GM18907 (cell line): ENCODE measurements around the gene CSF1.

ENCODE experiments used
- ATAC-seq: cut with Tn5 transposase; IDR thresholded peaks from one replicate; pipeline ENCODE4 v1.9.1; 2021; ENCODE audit warnings: mild to moderate bottlenecking, moderate library complexity; ENCODE audit not compliant: unreplicated experiment

The CSF1 gene

GRCh38 chr1:109882288-109883245, 28.1 kb upstream of the CSF1 start:
- no peak for ATAC-seq

GRCh38 chr1:109883248-109883955, 27.2 kb upstream of the CSF1 start:
- ATAC-seq: no peak

GRCh38 chr1:109884242-109884891, 26.3 kb upstream of the CSF1 start:
- no peak for ATAC-seq

GRCh38 chr1:109885589-109885988, 25.1 kb upstream of the CSF1 start:
- ATAC-seq: no peak

- no peak for ATAC-seq
Observed at GRCh38 chr1:109886827-109887226, 23.8 kb upstream of the CSF1 start.

- ATAC-seq: no peak
Observed at GRCh38 chr1:109887271-109887670, 23.4 kb upstream of the CSF1 start.

GRCh38 chr1:109887884-109888283, 22.8 kb upstream of the CSF1 start:
- ATAC-seq: no peak

- ATAC-seq: no peak
Observed at GRCh38 chr1:109889094-109889493, 21.6 kb upstream of the CSF1 start.

- ATAC-seq: no peak
Observed at GRCh38 chr1:109890115-109890953, 20.3 kb upstream of the CSF1 start.

GRCh38 chr1:109891930-109892329, 18.7 kb upstream of the CSF1 start:
- ATAC-seq: no peak

- ATAC-seq: no peak
Observed at GRCh38 chr1:109892561-109893368, 17.9 kb upstream of the CSF1 start.

- ATAC-seq: no peak
Observed at GRCh38 chr1:109893532-109894171, 17.0 kb upstream of the CSF1 start.

GRCh38 chr1:109894823-109895719, 15.6 kb upstream of the CSF1 start:
- ATAC-seq: no peak

- ATAC-seq: no peak
Observed at GRCh38 chr1:109895720-109896504, 14.7 kb upstream of the CSF1 start.

- no peak for ATAC-seq
Observed at GRCh38 chr1:109896681-109897080, 14.0 kb upstream of the CSF1 start.

- ATAC-seq: no peak
Observed at GRCh38 chr1:109897259-109897955, 13.2 kb upstream of the CSF1 start.

- no peak for ATAC-seq
Observed at GRCh38 chr1:109898842-109899241, 11.8 kb upstream of the CSF1 start.
